Chondrocyte (in vitro differentiated cells): ENCODE data around the gene FSIP1. TPM values are rescaled to one million over a fixed set of nuclear protein-coding genes. Genes with fewer than 3 reads are reported as not detected.

Experiments used
- DNase-seq: peaks from one replicate; pipeline ENCODE4 v3.0.0; 2021; ENCODE audit warnings: mixed read lengths, low spot score
- H3K27ac Mint-ChIP-seq: one replicate; pipeline ENCODE4 v1.8.0; 2021; ENCODE audit warnings: mild to moderate bottlenecking, moderate library complexity, mixed read lengths; ENCODE audit not compliant: unreplicated experiment
- H3K27me3 Mint-ChIP-seq: 2 replicates; pipeline ENCODE4 v1.8.0; 2021; ENCODE audit warnings: low read depth, mixed read lengths
- H3K36me3 Mint-ChIP-seq: 2 replicates; pipeline ENCODE4 v1.8.0; 2021; ENCODE audit warnings: low read depth, mixed read lengths
- H3K4me1 Mint-ChIP-seq: 2 replicates; pipeline ENCODE4 v1.8.0; 2021; ENCODE audit warnings: low read depth, mild to moderate bottlenecking, mixed read lengths
- H3K4me3 Mint-ChIP-seq: one replicate; pipeline ENCODE4 v1.8.0; 2021; ENCODE audit warnings: mild to moderate bottlenecking, moderate library complexity, mixed read lengths; ENCODE audit not compliant: unreplicated experiment
- H3K9me3 Mint-ChIP-seq: 2 replicates; pipeline ENCODE4 v1.8.0; 2021; ENCODE audit warnings: low read depth, mixed read lengths
- total RNA-seq: library from RNA; stranded (reverse); gene quantifications from 3 replicates; pipeline ENCODE4 v1.2.1, GENCODE V29; 2021
- TF ChIP-seq, protein P1 (sequence below): fragments of 200-600 bp; sonication (generic); IDR thresholded peaks from 2 replicates; pipeline ENCODE4 v1.5.0; 2021; ENCODE audit warnings: antibody characterized with exemption, mild to moderate bottlenecking, moderate library complexity

Gene FSIP1
- total RNA-seq, 1 donor from 2014 or later = 0.40 TPM

DNA sequence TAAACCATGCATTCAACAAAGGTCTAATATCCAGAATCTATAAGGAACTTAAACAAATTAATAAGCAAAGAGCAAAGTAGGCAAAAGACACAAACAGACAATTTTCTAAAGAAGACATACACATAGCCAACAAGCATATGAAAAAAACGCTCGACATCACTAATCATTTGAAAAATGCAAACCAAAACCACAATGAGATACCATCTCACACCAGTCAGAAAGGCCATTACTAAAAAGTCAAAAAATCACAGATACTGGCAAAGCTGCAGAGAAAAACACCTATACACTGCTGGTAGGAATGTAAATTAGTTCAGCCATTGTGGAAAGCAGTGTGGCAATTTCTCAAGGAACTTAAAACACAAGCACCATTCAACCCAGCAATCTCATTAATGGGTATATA lies 53.8 kb downstream of the FSIP1 start:
- H3K4me1 Mint-ChIP-seq = peaks cover 7% of the 10 kb centered on the region
- DNase-seq = no peak
- no peaks in the 10 kb centered on the region for H3K27me3 Mint-ChIP-seq
- H3K4me3 Mint-ChIP-seq = no peak overlapping the region
- TF ChIP-seq, protein P1, sequence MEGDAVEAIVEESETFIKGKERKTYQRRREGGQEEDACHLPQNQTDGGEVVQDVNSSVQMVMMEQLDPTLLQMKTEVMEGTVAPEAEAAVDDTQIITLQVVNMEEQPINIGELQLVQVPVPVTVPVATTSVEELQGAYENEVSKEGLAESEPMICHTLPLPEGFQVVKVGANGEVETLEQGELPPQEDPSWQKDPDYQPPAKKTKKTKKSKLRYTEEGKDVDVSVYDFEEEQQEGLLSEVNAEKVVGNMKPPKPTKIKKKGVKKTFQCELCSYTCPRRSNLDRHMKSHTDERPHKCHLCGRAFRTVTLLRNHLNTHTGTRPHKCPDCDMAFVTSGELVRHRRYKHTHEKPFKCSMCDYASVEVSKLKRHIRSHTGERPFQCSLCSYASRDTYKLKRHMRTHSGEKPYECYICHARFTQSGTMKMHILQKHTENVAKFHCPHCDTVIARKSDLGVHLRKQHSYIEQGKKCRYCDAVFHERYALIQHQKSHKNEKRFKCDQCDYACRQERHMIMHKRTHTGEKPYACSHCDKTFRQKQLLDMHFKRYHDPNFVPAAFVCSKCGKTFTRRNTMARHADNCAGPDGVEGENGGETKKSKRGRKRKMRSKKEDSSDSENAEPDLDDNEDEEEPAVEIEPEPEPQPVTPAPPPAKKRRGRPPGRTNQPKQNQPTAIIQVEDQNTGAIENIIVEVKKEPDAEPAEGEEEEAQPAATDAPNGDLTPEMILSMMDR = no peak
- no peaks in the 10 kb centered on the region for H3K36me3 Mint-ChIP-seq
- H3K27ac Mint-ChIP-seq = no peak overlapping the region
- H3K9me3 Mint-ChIP-seq = peaks cover 6% of the 10 kb centered on the region

DNA sequence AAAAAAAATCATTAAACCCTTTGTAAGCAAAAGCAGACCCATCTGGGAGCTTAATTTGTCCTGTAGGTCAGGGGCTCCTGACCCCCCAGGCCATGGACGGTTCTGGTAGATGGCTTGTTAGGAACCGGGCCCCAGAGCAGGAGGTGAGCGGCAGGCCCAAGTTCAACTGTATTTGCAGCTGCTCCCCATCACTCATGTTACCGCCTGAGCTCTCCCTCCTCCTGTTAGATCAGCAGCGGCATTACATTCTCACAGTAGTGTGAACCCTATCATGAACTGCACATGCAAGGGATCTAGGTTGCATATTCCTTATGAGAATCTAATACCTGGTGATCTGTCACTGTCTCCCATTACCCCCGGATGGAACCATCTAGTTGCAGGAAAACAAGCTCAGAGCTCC lies 60.7 kb downstream of the FSIP1 start:
- H3K27ac Mint-ChIP-seq = no peak overlapping the region
- no peak for DNase-seq
- TF ChIP-seq, protein P1 = no peak
- H3K4me3 Mint-ChIP-seq = no peak overlapping the region
- peaks cover 30% of the 10 kb centered on the region for H3K4me1 Mint-ChIP-seq
- H3K27me3 Mint-ChIP-seq = no peaks in the 10 kb centered on the region
- no peaks in the 10 kb centered on the region for H3K9me3 Mint-ChIP-seq
- H3K36me3 Mint-ChIP-seq = no peaks in the 10 kb centered on the region

DNA sequence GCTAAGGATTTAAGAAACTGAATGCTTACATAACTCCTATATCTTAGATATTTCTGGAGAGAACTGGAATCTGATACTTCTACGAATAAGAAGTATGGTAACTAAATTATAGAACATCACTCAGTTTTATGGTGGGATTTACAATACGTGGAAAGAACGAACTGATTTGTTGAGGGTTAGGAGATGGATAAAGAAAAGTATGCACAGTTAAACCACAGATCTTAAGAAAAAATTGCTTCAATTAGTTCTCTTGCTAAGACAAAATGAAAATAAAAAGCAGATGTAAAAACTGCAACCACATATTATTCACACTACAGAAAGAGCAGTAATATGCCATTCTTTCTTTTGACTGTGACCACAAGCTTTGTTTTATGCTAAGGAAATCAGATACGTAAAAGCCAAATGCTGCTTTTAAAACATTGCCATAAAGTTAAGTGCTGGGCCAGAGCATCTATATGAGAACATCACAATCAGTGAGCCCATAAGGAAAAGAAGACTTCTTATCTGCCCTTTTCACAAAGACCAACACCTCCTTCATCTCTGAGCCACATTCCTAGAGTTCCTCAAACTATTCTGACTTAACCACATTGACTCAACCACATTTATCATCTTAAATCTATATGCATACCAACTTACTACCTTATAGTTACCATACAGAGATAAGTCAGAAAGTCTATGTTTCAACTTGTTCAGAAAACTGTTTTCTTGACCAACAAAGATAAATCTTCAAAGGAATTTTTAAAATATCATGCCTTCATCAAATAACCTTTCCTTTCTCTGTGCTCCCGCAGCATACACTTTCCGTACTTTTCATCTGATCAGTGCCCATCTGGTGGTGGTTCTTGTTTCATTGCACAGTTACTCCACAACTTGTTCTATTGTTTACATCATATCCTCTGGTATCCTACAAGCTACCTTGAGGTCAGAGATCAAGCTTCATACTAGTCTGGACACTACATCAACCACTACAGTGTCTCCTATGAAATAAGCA lies 61.7 kb downstream of the FSIP1 start:
- no peaks in the 10 kb centered on the region for H3K36me3 Mint-ChIP-seq
- H3K4me1 Mint-ChIP-seq = peaks cover 30% of the 10 kb centered on the region
- H3K4me3 Mint-ChIP-seq = no peak overlapping the region
- no peak overlapping the region for H3K27ac Mint-ChIP-seq
- H3K27me3 Mint-ChIP-seq = no peaks in the 10 kb centered on the region
- no peaks in the 10 kb centered on the region for H3K9me3 Mint-ChIP-seq
- DNase-seq = no peak
- TF ChIP-seq, protein P1 = no peak

DNA sequence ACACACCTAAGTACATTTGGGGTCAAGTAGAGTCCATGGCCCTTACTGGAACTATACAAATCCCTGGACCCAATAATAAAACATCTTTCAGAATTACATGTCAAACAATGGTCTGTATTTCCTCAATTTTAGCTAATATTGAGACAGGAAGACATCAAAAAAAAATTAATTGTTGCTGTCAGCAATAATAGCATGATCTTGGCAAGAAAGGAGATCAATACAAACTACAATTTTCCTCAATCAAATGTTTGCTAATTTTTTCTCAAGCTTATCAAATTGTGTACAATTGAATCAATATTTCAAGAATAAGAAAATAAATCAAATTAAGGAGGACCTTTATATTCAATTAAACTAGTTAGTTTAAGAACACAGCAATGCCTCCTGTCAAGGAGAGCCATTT lies 62.6 kb downstream of the FSIP1 start:
- DNase-seq = no peak
- Mint-ChIP-seq H3K4me3 (no peak overlapping the region), H3K36me3 (peaks cover under 1% of the 10 kb centered on the region), H3K9me3 (no peaks in the 10 kb centered on the region), H3K4me1 (peaks cover 30% of the 10 kb centered on the region), H3K27me3 (no peaks in the 10 kb centered on the region), H3K27ac (no peak overlapping the region)
- TF ChIP-seq, protein P1 = no peak

DNA sequence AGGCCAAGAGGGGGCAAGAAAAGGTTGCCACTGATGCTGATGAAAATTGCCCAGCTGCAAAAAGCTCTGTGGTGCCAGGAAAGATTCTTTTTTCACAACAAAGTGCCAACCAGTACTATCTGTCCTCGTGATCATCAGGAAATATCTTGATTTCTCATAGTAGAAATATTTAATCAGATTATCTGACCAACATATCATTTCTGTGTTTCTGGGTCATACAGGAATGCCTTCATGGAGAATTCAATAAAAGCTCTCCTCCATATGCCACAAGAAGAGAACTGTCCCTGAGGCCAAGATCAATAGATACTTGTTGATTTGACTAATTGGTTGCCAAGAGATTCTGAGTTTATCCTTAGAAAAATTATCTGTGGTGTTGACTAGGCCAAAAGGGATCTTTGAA lies 63.5 kb downstream of the FSIP1 start:
- Mint-ChIP-seq H3K27ac (no peak overlapping the region), H3K9me3 (no peaks in the 10 kb centered on the region)
- TF ChIP-seq, protein P1 = no peak

More for the DNA sequence above, 63.5 kb downstream of the FSIP1 start:
- Mint-ChIP-seq H3K27me3 (no peaks in the 10 kb centered on the region), H3K4me1 (peaks cover 26% of the 10 kb centered on the region), H3K36me3 (peaks cover 1% of the 10 kb centered on the region), H3K4me3 (no peak overlapping the region)
- DNase-seq = no peak
